ENCODE results near the gene MEG3. TPM values are rescaled to one million over a fixed set of nuclear protein-coding genes. Genes with fewer than 3 reads are reported as not detected.

The MEG3 gene
- total RNA-seq, 4 donors from 2014 or later = 101 to 177 (median 167) TPM

DNA sequence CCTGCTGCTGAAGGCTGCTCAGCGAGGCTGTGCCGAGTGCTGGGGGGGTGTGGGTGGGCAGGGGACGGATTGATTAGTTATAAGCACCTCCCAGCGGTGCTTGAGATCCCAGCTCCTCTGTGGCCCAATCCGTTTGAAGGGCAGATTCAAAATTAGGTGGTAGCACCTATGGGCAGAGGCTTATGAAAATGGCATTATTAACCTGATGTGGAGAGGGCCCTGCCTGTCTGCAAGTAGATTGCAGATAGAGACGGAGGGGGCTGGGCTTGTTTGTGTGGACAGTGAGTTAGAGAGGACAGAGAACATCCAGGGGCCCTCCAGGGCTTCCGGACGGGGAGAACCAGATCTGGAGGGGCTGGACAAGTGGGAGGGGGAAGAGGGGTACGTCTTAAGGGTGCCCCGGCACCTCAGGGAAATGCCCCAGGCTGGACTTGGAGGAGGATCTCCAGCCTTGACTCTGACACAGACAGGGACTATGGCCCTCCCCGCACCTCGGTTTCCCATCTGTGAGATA is 77.8 kb downstream of the MEG3 start, which contains the start of gene RTL1:
Gene RTL1, minus strand, starts transcription at position 51 of the 514 bp plus-strand sequence. CDS start 18,934 bp downstream, outside the sequence.
- no peak for TF ChIP-seq EP300 (IDR thresholded peaks at IDR 0.05)
- TF ChIP-seq, protein P1, sequence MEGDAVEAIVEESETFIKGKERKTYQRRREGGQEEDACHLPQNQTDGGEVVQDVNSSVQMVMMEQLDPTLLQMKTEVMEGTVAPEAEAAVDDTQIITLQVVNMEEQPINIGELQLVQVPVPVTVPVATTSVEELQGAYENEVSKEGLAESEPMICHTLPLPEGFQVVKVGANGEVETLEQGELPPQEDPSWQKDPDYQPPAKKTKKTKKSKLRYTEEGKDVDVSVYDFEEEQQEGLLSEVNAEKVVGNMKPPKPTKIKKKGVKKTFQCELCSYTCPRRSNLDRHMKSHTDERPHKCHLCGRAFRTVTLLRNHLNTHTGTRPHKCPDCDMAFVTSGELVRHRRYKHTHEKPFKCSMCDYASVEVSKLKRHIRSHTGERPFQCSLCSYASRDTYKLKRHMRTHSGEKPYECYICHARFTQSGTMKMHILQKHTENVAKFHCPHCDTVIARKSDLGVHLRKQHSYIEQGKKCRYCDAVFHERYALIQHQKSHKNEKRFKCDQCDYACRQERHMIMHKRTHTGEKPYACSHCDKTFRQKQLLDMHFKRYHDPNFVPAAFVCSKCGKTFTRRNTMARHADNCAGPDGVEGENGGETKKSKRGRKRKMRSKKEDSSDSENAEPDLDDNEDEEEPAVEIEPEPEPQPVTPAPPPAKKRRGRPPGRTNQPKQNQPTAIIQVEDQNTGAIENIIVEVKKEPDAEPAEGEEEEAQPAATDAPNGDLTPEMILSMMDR (IDR thresholded peaks at IDR 0.05) = no peak
- no peak within 1 kb of the TSS for H3K4me3 ChIP-seq
- DNase-seq (ENCODE audit: low spot score in 2 of 2) = no peak

DNA sequence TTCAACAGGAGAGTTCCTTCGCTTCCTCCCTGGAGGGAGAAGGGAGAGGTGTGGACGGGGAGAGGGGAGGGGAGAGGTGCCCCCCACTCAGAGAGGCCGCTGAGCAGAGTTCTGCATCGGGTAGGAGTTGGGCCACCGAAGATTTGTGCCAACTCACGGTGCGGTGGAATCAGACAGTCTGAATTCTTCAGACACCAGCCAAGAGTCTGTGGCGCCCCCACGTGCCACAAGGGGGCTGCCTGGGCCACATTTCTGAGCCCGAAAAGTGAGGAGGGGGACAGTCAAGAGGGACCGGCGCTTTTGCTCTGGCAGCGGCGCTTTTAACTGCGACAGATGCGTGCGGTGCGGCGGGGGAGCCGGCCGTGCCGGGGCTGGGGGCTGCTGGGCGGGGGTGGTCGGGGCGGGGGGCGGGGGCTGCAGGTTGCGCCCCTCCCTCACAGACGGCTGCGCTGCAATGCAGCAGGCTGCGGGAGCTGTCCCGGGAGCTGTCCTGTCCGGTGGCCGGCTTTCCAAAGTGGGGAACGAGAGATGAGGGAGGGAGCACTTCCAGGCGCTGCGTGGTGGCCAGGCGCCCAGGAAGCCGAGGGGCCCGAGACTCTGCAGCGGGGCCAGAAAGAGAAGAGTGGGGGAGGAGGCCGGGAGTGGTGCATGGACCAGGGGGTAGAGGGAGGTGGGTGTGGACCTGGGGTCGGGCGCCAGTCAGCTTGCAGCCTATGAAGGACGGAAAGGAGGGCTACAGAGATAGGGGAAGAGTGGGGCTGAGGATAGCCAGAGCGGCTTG is 78.6 kb downstream of the MEG3 start:
- no peak for DNase-seq (ENCODE audit: low spot score in 2 of 2)
- H3K4me3 ChIP-seq = no peak overlapping the region
- no peak overlapping the region for H3K27ac ChIP-seq
- TF ChIP-seq POLR2A (IDR thresholded peaks at IDR 0.05) = no peak
- no peak for TF ChIP-seq EP300 (IDR thresholded peaks at IDR 0.05)
- TF ChIP-seq, protein P1 (IDR thresholded peaks at IDR 0.05) = no peak
- peaks cover 0 to 7% (median 0%) of the 10 kb centered on the region in 4 donors for H3K9me3 ChIP-seq
- peaks cover 0 to 3% (median 0%) of the 10 kb centered on the region in 3 donors for H3K36me3 ChIP-seq
- H3K27me3 ChIP-seq = peaks cover 0 to 55% of the 10 kb centered on the region in 2 donors
- H3K4me1 ChIP-seq = peaks cover 0 to 26% (median 8%) of the 10 kb centered on the region in 4 donors
- 27 to 46% methylated on average over 39 to 42 of the region's 45 CpGs for WGBS, 2 donors

More for the DNA sequence above, 77.8 kb downstream of the MEG3 start, which contains the start of gene RTL1:
- Histone ChIP-seq H3K4me1 (peaks cover 0 to 34% (median 12%) of the 10 kb centered on the region in 4 donors), H3K36me3 (peaks cover 0 to 3% (median 0%) of the 10 kb centered on the region in 3 donors), H3K27me3 (peaks cover 0 to 62% of the 10 kb centered on the region in 2 donors), H3K9me3 (peaks cover 0 to 7% (median 0%) of the 10 kb centered on the region in 4 donors), H3K27ac (no peak within 1 kb of the TSS)
- 73 to 77% methylated on average over 12 of the region's 12 CpGs for WGBS, 2 donors

DNA sequence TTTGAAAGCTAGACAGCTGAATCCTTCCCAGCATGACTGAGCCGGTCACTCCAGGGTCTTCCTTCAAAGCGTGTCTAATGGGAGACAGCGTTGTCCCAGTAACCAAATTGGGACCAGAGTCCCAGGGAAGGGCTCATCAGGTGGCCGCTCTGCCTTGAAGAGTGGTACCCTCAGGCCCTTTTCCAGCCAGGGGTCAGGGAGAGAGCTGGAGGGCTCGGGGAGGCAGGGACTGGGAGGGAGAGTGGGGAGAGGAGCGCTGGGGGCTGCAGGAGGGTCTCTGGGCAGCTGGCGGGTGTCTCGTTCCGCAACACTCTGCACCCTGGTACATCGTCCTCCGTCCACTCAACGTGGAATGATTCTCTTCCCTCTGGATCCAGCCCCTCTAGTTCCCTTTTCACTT is 79.2 kb downstream of the MEG3 start:
- H3K4me1 ChIP-seq = peaks cover 0 to 19% (median 3%) of the 10 kb centered on the region in 4 donors
- WGBS, 2 donors = 69 to 72% methylated on average over 12 of the region's 12 CpGs
- DNase-seq (ENCODE audit: low spot score in 2 of 2) = no peak
- TF ChIP-seq EP300 (IDR thresholded peaks at IDR 0.05) = no peak
- TF ChIP-seq, protein P1 (IDR thresholded peaks at IDR 0.05) = no peak
- H3K9me3 ChIP-seq = peaks cover 0 to 7% (median 0%) of the 10 kb centered on the region in 4 donors
- no peak overlapping the region for H3K4me3 ChIP-seq
- no peak overlapping the region for H3K27ac ChIP-seq
- H3K27me3 ChIP-seq = peaks cover 0 to 55% of the 10 kb centered on the region in 2 donors
- peaks cover 0 to 3% (median 0%) of the 10 kb centered on the region in 3 donors for H3K36me3 ChIP-seq

DNA sequence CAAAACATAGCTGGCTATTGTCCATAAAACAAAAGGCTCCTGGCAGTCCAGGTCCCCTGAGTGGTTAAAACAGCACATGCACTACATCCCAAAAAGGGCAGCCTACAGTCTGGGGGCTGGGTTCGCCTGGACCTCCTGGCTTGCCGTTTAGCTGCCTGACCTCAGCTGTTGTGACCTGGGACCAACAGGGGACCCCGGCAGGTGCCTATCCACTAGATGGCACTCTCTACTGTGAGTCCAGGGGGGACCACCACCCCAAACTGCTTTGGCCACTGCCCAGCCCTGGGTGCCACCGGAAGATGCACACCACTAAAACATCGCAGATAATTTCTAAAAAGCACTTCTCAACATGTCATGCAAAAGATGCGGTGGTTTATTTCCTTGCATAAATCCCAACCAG is 80.5 kb downstream of the MEG3 start:
- Histone ChIP-seq H3K27ac (no peak overlapping the region), H3K4me1 (peaks cover 0 to 10% (median 0%) of the 10 kb centered on the region in 4 donors), H3K36me3 (peaks cover 0 to 3% (median 0%) of the 10 kb centered on the region in 3 donors), H3K9me3 (peaks cover 0 to 7% (median 0%) of the 10 kb centered on the region in 4 donors), H3K4me3 (no peak overlapping the region), H3K27me3 (peaks cover 0 to 45% of the 10 kb centered on the region in 2 donors)
- no peak for DNase-seq (ENCODE audit: low spot score in 2 of 2)
- TF ChIP-seq EP300 (IDR thresholded peaks at IDR 0.05) (no peak), POLR2A (IDR thresholded peaks at IDR 0.05) (no peak)
- TF ChIP-seq, protein P1 (IDR thresholded peaks at IDR 0.05) = no peak
- 57 to 78% methylated on average over 4 to 6 of the region's 6 CpGs for WGBS, 2 donors

DNA sequence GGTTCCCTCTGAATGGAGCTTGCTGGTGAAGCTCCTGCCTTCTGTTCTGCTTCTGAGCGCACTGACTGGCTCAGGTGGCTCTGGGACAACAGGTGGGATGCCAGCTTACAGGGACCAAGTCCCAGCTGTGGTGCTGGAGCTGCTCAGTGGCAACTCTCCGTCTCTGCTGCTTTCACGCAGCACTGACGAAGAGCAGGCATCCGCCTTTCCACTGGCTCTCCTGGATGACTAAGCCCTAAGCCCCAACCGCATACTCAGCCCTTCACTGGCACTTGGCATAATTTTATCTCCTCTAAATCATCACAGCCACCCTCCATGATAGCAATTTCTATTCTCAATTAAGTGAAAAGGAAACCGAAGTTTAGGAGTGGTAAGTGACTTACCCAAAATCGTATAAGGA is 81.3 kb downstream of the MEG3 start:
- DNase-seq (ENCODE audit: low spot score in 2 of 2) = no peak
- TF ChIP-seq, protein P1 (IDR thresholded peaks at IDR 0.05) = no peak
- no peak for TF ChIP-seq EP300 (IDR thresholded peaks at IDR 0.05)
- no peak for TF ChIP-seq POLR2A (IDR thresholded peaks at IDR 0.05)
- Histone ChIP-seq H3K27ac (no peak overlapping the region), H3K27me3 (peaks cover 0 to 37% of the 10 kb centered on the region in 2 donors), H3K9me3 (no peaks in the 10 kb centered on the region), H3K4me1 (peaks cover 0 to 10% (median 0%) of the 10 kb centered on the region in 4 donors), H3K4me3 (no peak overlapping the region), H3K36me3 (peaks cover 0 to 3% (median 0%) of the 10 kb centered on the region in 3 donors)
- WGBS, 2 donors = 91 to 94% methylated on average over 8 of the region's 8 CpGs

Data from tibial nerve (tissue), 4 donors.